ENCODE measurements around the gene TGFB2. TPM values are rescaled to one million over a fixed set of nuclear protein-coding genes. Genes with fewer than 3 reads are reported as not detected.

The TGFB2 gene
- total RNA-seq, 2 experiments from 2014 or later: not detected

DNA sequence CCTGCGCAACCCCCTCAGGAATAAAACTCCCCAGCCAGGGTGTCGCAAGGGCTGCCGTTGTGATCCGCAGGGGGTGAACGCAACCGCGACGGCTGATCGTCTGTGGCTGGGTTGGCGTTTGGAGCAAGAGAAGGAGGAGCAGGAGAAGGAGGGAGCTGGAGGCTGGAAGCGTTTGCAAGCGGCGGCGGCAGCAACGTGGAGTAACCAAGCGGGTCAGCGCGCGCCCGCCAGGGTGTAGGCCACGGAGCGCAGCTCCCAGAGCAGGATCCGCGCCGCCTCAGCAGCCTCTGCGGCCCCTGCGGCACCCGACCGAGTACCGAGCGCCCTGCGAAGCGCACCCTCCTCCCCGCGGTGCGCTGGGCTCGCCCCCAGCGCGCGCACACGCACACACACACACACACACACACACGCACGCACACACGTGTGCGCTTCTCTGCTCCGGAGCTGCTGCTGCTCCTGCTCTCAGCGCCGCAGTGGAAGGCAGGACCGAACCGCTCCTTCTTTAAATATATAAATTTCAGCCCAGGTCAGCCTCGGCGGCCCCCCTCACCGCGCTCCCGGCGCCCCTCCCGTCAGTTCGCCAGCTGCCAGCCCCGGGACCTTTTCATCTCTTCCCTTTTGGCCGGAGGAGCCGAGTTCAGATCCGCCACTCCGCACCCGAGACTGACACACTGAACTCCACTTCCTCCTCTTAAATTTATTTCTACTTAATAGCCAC lies 696 bp downstream of the TGFB2 start:
- DNase-seq: no peak
- peak; percentile 73 for ATAC-seq
- no peak overlapping the region for H3K4me3 Mint-ChIP-seq
- H3K27me3 Mint-ChIP-seq: peaks cover 44% of the 10 kb centered on the region
- CTCF ChIA-PET: interaction anchor here (1.2 kb wide), 1 partner anchor 1071 kb away, joined by 3 read pairs; no protein-coding TSS in a partner anchor
- no peaks in the 10 kb centered on the region for H3K9me3 Mint-ChIP-seq (ENCODE audit: low read depth)
- peaks cover 17% of the 10 kb centered on the region for H3K4me1 Mint-ChIP-seq
- no peak overlapping the region for H3K27ac Mint-ChIP-seq
- H3K36me3 Mint-ChIP-seq: no peaks in the 10 kb centered on the region

DNA sequence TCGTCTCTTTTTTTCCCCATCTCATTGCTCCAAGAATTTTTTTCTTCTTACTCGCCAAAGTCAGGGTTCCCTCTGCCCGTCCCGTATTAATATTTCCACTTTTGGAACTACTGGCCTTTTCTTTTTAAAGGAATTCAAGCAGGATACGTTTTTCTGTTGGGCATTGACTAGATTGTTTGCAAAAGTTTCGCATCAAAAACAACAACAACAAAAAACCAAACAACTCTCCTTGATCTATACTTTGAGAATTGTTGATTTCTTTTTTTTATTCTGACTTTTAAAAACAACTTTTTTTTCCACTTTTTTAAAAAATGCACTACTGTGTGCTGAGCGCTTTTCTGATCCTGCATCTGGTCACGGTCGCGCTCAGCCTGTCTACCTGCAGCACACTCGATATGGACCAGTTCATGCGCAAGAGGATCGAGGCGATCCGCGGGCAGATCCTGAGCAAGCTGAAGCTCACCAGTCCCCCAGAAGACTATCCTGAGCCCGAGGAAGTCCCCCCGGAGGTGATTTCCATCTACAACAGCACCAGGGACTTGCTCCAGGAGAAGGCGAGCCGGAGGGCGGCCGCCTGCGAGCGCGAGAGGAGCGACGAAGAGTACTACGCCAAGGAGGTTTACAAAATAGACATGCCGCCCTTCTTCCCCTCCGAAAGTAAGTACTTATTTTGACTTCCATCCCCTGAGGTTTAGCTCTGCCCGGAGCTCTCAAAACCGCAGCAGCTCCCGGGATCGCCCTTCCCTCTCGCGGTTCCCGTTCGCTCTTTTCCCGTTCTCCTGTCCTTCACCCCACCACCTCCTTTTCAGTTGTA lies 1.5 kb downstream of the TGFB2 start:
- Mint-ChIP-seq H3K36me3 (no peaks in the 10 kb centered on the region), H3K27me3 (peaks cover 49% of the 10 kb centered on the region), H3K4me3 (no peak overlapping the region), H3K4me1 (peaks cover 22% of the 10 kb centered on the region), H3K9me3 (ENCODE audit: low read depth) (no peaks in the 10 kb centered on the region), H3K27ac (no peak overlapping the region)
- CTCF ChIA-PET: no interaction called here
- no peak for ATAC-seq
- no peak for DNase-seq

- no peaks in the 10 kb centered on the region for H3K36me3 Mint-ChIP-seq
- peaks cover 49% of the 10 kb centered on the region for H3K27me3 Mint-ChIP-seq
- CTCF ChIA-PET: no interaction called here
- ATAC-seq (no peak), DNase-seq (no peak)
- H3K9me3 Mint-ChIP-seq (ENCODE audit: low read depth): no peaks in the 10 kb centered on the region
- peaks cover 24% of the 10 kb centered on the region for H3K4me1 Mint-ChIP-seq
- H3K4me3 Mint-ChIP-seq: no peak overlapping the region
- H3K27ac Mint-ChIP-seq: no peak overlapping the region
Measured at GRCh38 chr1:218347336-218347722, 2.2 kb downstream of the TGFB2 start.

- no peak for DNase-seq
- H3K27ac Mint-ChIP-seq: no peak overlapping the region
- peaks cover 49% of the 10 kb centered on the region for H3K27me3 Mint-ChIP-seq
- CTCF ChIA-PET: interaction anchor here (1.5 kb wide), 1 partner anchor 9 kb away, joined by 4 read pairs; no protein-coding TSS in a partner anchor
- H3K9me3 Mint-ChIP-seq (ENCODE audit: low read depth): no peaks in the 10 kb centered on the region
- no peak overlapping the region for H3K4me3 Mint-ChIP-seq
- no peak for ATAC-seq
- H3K4me1 Mint-ChIP-seq: peaks cover 24% of the 10 kb centered on the region
- H3K36me3 Mint-ChIP-seq: no peaks in the 10 kb centered on the region
Measured at GRCh38 chr1:218347723-218348627, 2.8 kb downstream of the TGFB2 start.

GRCh38 chr1:218348628-218349071 lies 3.5 kb downstream of the TGFB2 start:
- H3K27ac Mint-ChIP-seq: no peak overlapping the region
- peaks cover 24% of the 10 kb centered on the region for H3K4me1 Mint-ChIP-seq
- no peaks in the 10 kb centered on the region for H3K9me3 Mint-ChIP-seq (ENCODE audit: low read depth)
- CTCF ChIA-PET: interaction anchor here (1.5 kb wide), 1 partner anchor 10 kb away, joined by 4 read pairs; no protein-coding TSS in a partner anchor
- DNase-seq (no peak), ATAC-seq (no peak)
- H3K36me3 Mint-ChIP-seq: no peaks in the 10 kb centered on the region
- no peak overlapping the region for H3K4me3 Mint-ChIP-seq
- H3K27me3 Mint-ChIP-seq: peaks cover 53% of the 10 kb centered on the region

GRCh38 chr1:218349348-218350034 lies 4.4 kb downstream of the TGFB2 start:
- no peak for DNase-seq
- CTCF ChIA-PET: interaction anchor here (1.5 kb wide), 1 partner anchor 11 kb away, joined by 4 read pairs; no protein-coding TSS in a partner anchor
- Mint-ChIP-seq H3K4me3 (no peak overlapping the region), H3K36me3 (no peaks in the 10 kb centered on the region), H3K4me1 (peaks cover 24% of the 10 kb centered on the region), H3K27me3 (peaks cover 59% of the 10 kb centered on the region), H3K9me3 (ENCODE audit: low read depth) (no peaks in the 10 kb centered on the region), H3K27ac (no peak overlapping the region)
- ATAC-seq: no peak

DNA sequence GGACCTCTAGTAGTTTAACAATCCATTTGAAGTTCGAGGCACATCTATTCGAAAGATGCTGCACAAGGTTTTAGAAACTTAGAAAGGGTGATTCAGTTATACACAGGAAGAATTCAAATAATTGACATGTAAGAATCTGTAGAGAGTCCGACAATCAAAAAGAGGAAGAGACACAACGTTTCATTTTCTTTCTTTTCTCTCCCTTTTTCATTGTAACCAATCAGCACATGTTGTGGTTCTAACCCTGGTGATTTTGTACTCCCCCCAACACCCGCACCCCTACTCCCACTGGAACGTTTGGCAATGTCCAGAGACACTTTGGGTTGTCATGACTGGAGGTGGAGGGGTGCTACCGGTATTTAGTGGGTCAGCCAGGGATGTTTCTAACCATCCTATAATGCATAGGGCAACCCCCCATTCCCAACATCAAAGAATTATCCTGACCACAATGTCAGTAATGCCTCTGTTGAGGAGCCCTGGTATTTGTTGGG lies 4.9 kb downstream of the TGFB2 start:
- Mint-ChIP-seq H3K4me3 (no peak overlapping the region), H3K9me3 (ENCODE audit: low read depth) (no peaks in the 10 kb centered on the region), H3K4me1 (peaks cover 24% of the 10 kb centered on the region), H3K27me3 (peaks cover 59% of the 10 kb centered on the region), H3K27ac (no peak overlapping the region), H3K36me3 (no peaks in the 10 kb centered on the region)
- CTCF ChIA-PET: interaction anchor here (1.5 kb wide), 1 partner anchor 11 kb away, joined by 4 read pairs; no protein-coding TSS in a partner anchor
- DNase-seq: no peak
- no peak for ATAC-seq

DNA sequence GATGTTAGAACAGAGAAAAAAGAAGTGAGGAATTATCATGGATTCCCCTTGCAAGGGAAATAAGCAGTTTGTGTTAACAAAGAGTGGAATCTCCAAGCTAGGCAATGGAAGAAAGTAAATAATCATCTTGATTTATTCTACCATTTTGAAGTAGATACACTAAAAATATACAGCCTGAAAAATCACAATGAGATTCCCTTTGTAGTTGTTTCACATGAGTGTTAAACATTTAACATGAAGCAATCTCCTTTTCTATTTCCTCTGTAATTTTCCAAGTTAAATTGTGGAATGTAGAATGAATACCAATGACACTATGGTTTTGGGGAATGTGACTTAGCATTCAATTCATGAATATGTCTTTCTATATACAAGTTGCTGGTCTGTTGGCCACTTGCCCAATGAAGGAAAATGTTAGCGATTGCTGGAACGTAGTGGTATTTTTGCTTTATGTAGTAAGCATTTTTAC lies 5.7 kb downstream of the TGFB2 start:
- H3K27ac Mint-ChIP-seq: no peak overlapping the region
- H3K4me3 Mint-ChIP-seq: no peak overlapping the region
- peaks cover 58% of the 10 kb centered on the region for H3K27me3 Mint-ChIP-seq
- ATAC-seq: no peak
- CTCF ChIA-PET: no interaction called here
- H3K9me3 Mint-ChIP-seq (ENCODE audit: low read depth): no peaks in the 10 kb centered on the region
- H3K4me1 Mint-ChIP-seq: peaks cover 24% of the 10 kb centered on the region
- DNase-seq: no peak
- H3K36me3 Mint-ChIP-seq: no peaks in the 10 kb centered on the region

DNA sequence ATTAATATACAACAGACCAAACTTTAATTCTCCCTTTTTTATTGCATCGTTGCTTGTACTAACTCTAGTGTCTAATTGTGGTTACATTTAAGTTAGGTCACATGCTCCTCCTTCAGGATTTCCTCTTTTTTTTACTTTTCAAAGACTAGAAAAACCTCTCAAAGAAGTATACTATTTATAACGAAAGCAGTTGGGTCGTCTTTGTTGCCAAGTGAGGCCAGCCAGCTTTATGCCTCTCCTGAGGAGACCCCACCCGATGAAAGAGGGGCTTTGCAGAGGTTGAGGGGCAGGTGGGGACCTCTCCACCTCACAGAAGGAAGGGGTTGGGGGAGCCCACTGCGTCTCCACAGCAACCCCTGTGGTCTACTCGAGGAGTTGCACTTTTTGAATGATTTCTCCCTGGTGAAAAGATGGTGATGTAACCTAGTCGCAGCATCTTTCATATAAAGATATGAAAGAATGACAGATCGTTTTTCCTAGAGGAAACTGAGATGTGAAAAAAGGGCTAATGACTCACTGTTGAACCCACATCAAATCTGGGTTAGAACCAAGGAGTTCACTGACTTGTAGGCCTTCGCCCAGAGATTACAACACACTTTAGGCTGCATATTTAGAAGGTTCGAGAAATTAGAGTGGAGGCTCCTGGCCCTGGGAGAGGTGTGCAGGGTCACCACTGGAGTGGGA lies 6.4 kb downstream of the TGFB2 start:
- no peaks in the 10 kb centered on the region for H3K36me3 Mint-ChIP-seq
- no peak overlapping the region for H3K27ac Mint-ChIP-seq
- DNase-seq: no peak
- H3K9me3 Mint-ChIP-seq (ENCODE audit: low read depth): no peaks in the 10 kb centered on the region
- CTCF ChIA-PET: no interaction called here
- H3K4me3 Mint-ChIP-seq: no peak overlapping the region
- H3K4me1 Mint-ChIP-seq: peaks cover 17% of the 10 kb centered on the region
- peak; percentile 70 for ATAC-seq
- H3K27me3 Mint-ChIP-seq: peaks cover 51% of the 10 kb centered on the region

- no peak for DNase-seq
- H3K36me3 Mint-ChIP-seq: no peaks in the 10 kb centered on the region
- ATAC-seq: no peak
- CTCF ChIA-PET: no interaction called here
- H3K27me3 Mint-ChIP-seq: peaks cover 46% of the 10 kb centered on the region
- no peak overlapping the region for H3K27ac Mint-ChIP-seq
- no peaks in the 10 kb centered on the region for H3K9me3 Mint-ChIP-seq (ENCODE audit: low read depth)
- H3K4me3 Mint-ChIP-seq: no peak overlapping the region
- H3K4me1 Mint-ChIP-seq: peaks cover 12% of the 10 kb centered on the region
Measured at GRCh38 chr1:218352075-218352438, 6.9 kb downstream of the TGFB2 start.

GRCh38 chr1:218353656-218354055 lies 8.5 kb downstream of the TGFB2 start:
- H3K36me3 Mint-ChIP-seq: no peaks in the 10 kb centered on the region
- no peak overlapping the region for H3K4me3 Mint-ChIP-seq
- no peak overlapping the region for H3K27ac Mint-ChIP-seq
- CTCF ChIA-PET: no interaction called here
- H3K9me3 Mint-ChIP-seq (ENCODE audit: low read depth): no peaks in the 10 kb centered on the region
- H3K4me1 Mint-ChIP-seq: peaks cover 7% of the 10 kb centered on the region
- DNase-seq (no peak), ATAC-seq (no peak)
- peaks cover 30% of the 10 kb centered on the region for H3K27me3 Mint-ChIP-seq

GRCh38 chr1:218355278-218355677 lies 10.1 kb downstream of the TGFB2 start:
- DNase-seq: no peak

More at GRCh38 chr1:218355278-218355677, 10.1 kb downstream of the TGFB2 start:
- ATAC-seq: no peak
- peaks cover 7% of the 10 kb centered on the region for H3K4me1 Mint-ChIP-seq
- CTCF ChIA-PET: interaction anchor here (1.3 kb wide), 1 partner anchor 11 kb away, joined by 4 read pairs; no protein-coding TSS in a partner anchor
- no peak overlapping the region for H3K4me3 Mint-ChIP-seq
- H3K27ac Mint-ChIP-seq: no peak overlapping the region
- H3K36me3 Mint-ChIP-seq: no peaks in the 10 kb centered on the region
- no peaks in the 10 kb centered on the region for H3K9me3 Mint-ChIP-seq (ENCODE audit: low read depth)
- H3K27me3 Mint-ChIP-seq: peaks cover 23% of the 10 kb centered on the region

Data from activated CD8-positive, alpha-beta memory T cell treated with anti-CD3 and anti-CD28 coated beads, Interleukin-2, amount 10 ng/mL, durations not matched to agents 7 days and 5 days (primary cell).